ENCODE results near the gene MBOAT7.
"Not testable (repeated sequence)": the region's sequence is repeated elsewhere in the genome, so short reads cannot be mapped to it uniquely, and the experiment has no call there.

The MBOAT7 gene

GRCh38 chr19:54189145-54189734 is at the start of gene MBOAT7:
Gene MBOAT7, minus strand, starts transcription at chr19:54189580. Its CDS starts 1,072 bp downstream, at chr19:54188508.
- no peak for DNase-seq (ENCODE audit: low spot score)

- no peak for DNase-seq (ENCODE audit: low spot score)
Observed at GRCh38 chr19:54233941-54234340, 44.6 kb upstream of the MBOAT7 start.

GRCh38 chr19:54231077-54231931 is 41.9 kb upstream of the MBOAT7 start:
- DNase-seq (ENCODE audit: low spot score): peak; percentile 84

- DNase-seq (ENCODE audit: low spot score): no peak
Observed at GRCh38 chr19:54230031-54230430, 40.7 kb upstream of the MBOAT7 start.

GRCh38 chr19:54229146-54229545 is 39.8 kb upstream of the MBOAT7 start:
- no peak for DNase-seq (ENCODE audit: low spot score)

GRCh38 chr19:54224619-54225018 is 35.2 kb upstream of the MBOAT7 start:
- DNase-seq (ENCODE audit: low spot score): not testable (repeated sequence)

GRCh38 chr19:54223937-54224281 is 34.5 kb upstream of the MBOAT7 start:
- DNase-seq (ENCODE audit: low spot score): not testable (repeated sequence)

- not testable (repeated sequence) for DNase-seq (ENCODE audit: low spot score)
Observed at GRCh38 chr19:54223277-54223936, 34.0 kb upstream of the MBOAT7 start.

GRCh38 chr19:54222474-54223276 is 33.3 kb upstream of the MBOAT7 start, which contains the start of gene LILRB3:
Gene LILRB3, minus strand, starts transcription at chr19:54223007. Its CDS starts 31 bp downstream, at chr19:54222976.
- not testable (repeated sequence) for DNase-seq (ENCODE audit: low spot score)

GRCh38 chr19:54221947-54222346 is 32.6 kb upstream of the MBOAT7 start:
- DNase-seq (ENCODE audit: low spot score): not testable (repeated sequence)

GRCh38 chr19:54219702-54220101 is 30.3 kb upstream of the MBOAT7 start:
- DNase-seq (ENCODE audit: low spot score): not testable (repeated sequence)

GRCh38 chr19:54218960-54219661 is 29.7 kb upstream of the MBOAT7 start:
- DNase-seq (ENCODE audit: low spot score): no peak

GRCh38 chr19:54218259-54218658 is 28.9 kb upstream of the MBOAT7 start:
- no peak for DNase-seq (ENCODE audit: low spot score)

GRCh38 chr19:54217517-54218247 is 28.3 kb upstream of the MBOAT7 start:
- not testable (repeated sequence) for DNase-seq (ENCODE audit: low spot score)

GRCh38 chr19:54216869-54217268 is 27.5 kb upstream of the MBOAT7 start:
- no peak for DNase-seq (ENCODE audit: low spot score)

GRCh38 chr19:54214734-54215133 is 25.4 kb upstream of the MBOAT7 start:
- DNase-seq (ENCODE audit: low spot score): not testable (repeated sequence)

GRCh38 chr19:54214217-54214616 is 24.8 kb upstream of the MBOAT7 start:
- DNase-seq (ENCODE audit: low spot score): not testable (repeated sequence)

- peak; percentile 47 for DNase-seq (ENCODE audit: low spot score)
Observed at GRCh38 chr19:54211235-54211634, 21.9 kb upstream of the MBOAT7 start.

GRCh38 chr19:54209811-54210494 is 20.6 kb upstream of the MBOAT7 start:
- DNase-seq (ENCODE audit: low spot score): peak; percentile 86

All from HuH-7 (cell line).